Small intestine (tissue), 7 donors: ENCODE data around the gene ADAMTS3. TPM values are rescaled to one million over a fixed set of nuclear protein-coding genes. Genes with fewer than 3 reads are reported as not detected.

ENCODE experiments used
- DNase-seq, 2 donors: peaks; one replicate each; pipeline versions ENCODE4 v3.0.0 to v3.0.0-alpha.2; 2013
- FAIRE-seq: peaks from 2 replicates; lab custom pipeline; 2012; peaks lifted over from hg19 to GRCh38; lab: Jason Lieb, UNC
- H3K27ac ChIP-seq, 3 donors: one replicate each; pipeline ENCODE4 v1.5.1; 2013; ENCODE audit warnings: low read length in 2 of 3, mild to moderate bottlenecking in 2 of 3, control low read depth in 1 of 3, inconsistent platforms in 1 of 3, low read depth in 1 of 3, moderate library complexity in 1 of 3
- H3K27me3 ChIP-seq, 3 donors: one replicate each; pipeline ENCODE4 v1.6.1; 2013; ENCODE audit warnings: low read length in 3 of 3, inconsistent platforms in 1 of 3; ENCODE audit not compliant: control insufficient read depth in 3 of 3, insufficient read depth in 3 of 3
- H3K36me3 ChIP-seq, 3 donors: one replicate each; pipeline ENCODE4 v1.6.1; 2013; ENCODE audit warnings: low read length in 3 of 3, inconsistent platforms in 1 of 3, low read depth in 1 of 3, mild to moderate bottlenecking in 1 of 3, moderate library complexity in 1 of 3; ENCODE audit not compliant: control insufficient read depth in 3 of 3, insufficient read depth in 2 of 3
- H3K4me1 ChIP-seq, 3 donors: one replicate each; pipeline ENCODE4 v1.6.1; 2013; ENCODE audit warnings: low read length in 2 of 3, inconsistent platforms in 1 of 3, low read depth in 1 of 3, mild to moderate bottlenecking in 1 of 3, moderate library complexity in 1 of 3; ENCODE audit not compliant: control insufficient read depth in 3 of 3, insufficient read depth in 2 of 3
- H3K4me3 ChIP-seq, 3 donors: one replicate each; pipeline ENCODE4 v1.5.1; 2013; ENCODE audit warnings: low read length in 3 of 3, control low read depth in 1 of 3, inconsistent platforms in 1 of 3, low read depth in 1 of 3, mild to moderate bottlenecking in 1 of 3, moderate library complexity in 1 of 3
- H3K9me3 ChIP-seq, 2 donors: one replicate each; pipeline ENCODE4 v1.6.1; 2013; ENCODE audit warnings: low read depth in 1 of 2, low read length in 1 of 2; ENCODE audit not compliant: control insufficient read depth in 2 of 2, insufficient read depth in 1 of 2
- WGBS, 3 donors: extraction: QIAGEN DNeasy Blood & Tissue Kit; methylation state at CpG; one replicate each; pipeline ENCODE4 v1.1.7; 2013; 5-methylcytosine and 5-hydroxymethylcytosine counted together
- polyA plus RNA-seq, 4 donors: library from polyadenylated mRNA; stranded (reverse) in 3 of 4; unstranded in 1 of 4; fragments of 200-250 nt in 3 of 4; fragments of 120-200 nt in 1 of 4; gene quantifications; one replicate each; pipeline versions ENCODE4 v1.2.1 to v1.2.3, GENCODE V29; 2013
- donor health status: healthy with polysubstance abuse.
- donor health status: control.
- donor health status: control.
- donor health status: Bipolar disorder and iron deficiency.
- donor health status: healthy.

Gene ADAMTS3
- polyA plus RNA-seq, 4 donors, result 0.16 to 0.72 TPM; not detected in 2

DNA sequence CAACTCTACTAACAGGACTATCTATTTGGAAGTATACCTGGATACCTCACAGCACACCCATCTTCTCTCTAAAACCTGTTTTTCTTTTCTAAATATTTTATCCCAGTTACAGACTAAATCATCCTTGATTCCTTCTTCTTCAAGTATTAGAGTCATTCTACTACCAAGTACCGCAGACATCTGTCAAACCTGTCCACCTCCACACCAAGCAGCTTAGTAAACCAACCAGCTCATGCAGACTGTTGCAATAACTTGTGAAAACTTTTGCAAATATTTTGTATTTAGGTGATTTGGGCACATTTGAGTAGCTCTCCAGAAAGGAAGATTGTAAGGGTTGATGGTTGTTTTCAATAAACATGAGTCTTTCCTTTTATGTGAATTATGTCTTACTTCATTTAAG is 238.6 kb downstream of the ADAMTS3 start:
- FAIRE-seq, result no peak
- no peaks in the 10 kb centered on the region for H3K4me1 ChIP-seq

GRCh38 chr4:72326692-72327632 is 242.1 kb downstream of the ADAMTS3 start:
- Histone ChIP-seq H3K36me3 (no peaks in the 10 kb centered on the region), H3K27me3 (no peaks in the 10 kb centered on the region), H3K27ac (no peak overlapping the region), H3K4me3 (no peak overlapping the region), H3K4me1 (no peaks in the 10 kb centered on the region), H3K9me3 (no peaks in the 10 kb centered on the region)
- FAIRE-seq (peak; percentile 81), DNase-seq (peak; percentile 25 to 32)
- 28 to 46% (median 36%) methylated on average over 2 of the region's 2 CpGs for WGBS, 3 donors

More for the DNA sequence above, 238.6 kb downstream of the ADAMTS3 start:
- no peaks in the 10 kb centered on the region for H3K27me3 ChIP-seq
- no peak for DNase-seq
- H3K4me3 ChIP-seq, result no peak overlapping the region
- H3K9me3 ChIP-seq, result no peaks in the 10 kb centered on the region
- WGBS, 3 donors, result 88 to 94% (median 90%) methylated on average over 1 of the region's 1 CpG
- H3K27ac ChIP-seq, result no peak overlapping the region
- H3K36me3 ChIP-seq, result no peaks in the 10 kb centered on the region

GRCh38 chr4:72325215-72325614 is 243.8 kb downstream of the ADAMTS3 start:
- H3K27ac ChIP-seq, result no peak overlapping the region
- H3K27me3 ChIP-seq, result no peaks in the 10 kb centered on the region
- FAIRE-seq (no peak), DNase-seq (peak; percentile 5 to 26)
- H3K4me3 ChIP-seq, result no peak overlapping the region
- no peaks in the 10 kb centered on the region for H3K4me1 ChIP-seq
- H3K9me3 ChIP-seq, result no peaks in the 10 kb centered on the region
- H3K36me3 ChIP-seq, result no peaks in the 10 kb centered on the region

- DNase-seq, result no peak
- Histone ChIP-seq H3K4me3 (no peak overlapping the region), H3K27me3 (no peaks in the 10 kb centered on the region), H3K36me3 (no peaks in the 10 kb centered on the region), H3K27ac (no peak overlapping the region), H3K9me3 (no peaks in the 10 kb centered on the region), H3K4me1 (no peaks in the 10 kb centered on the region)
- FAIRE-seq, result no peak
- 58 to 73% (median 67%) methylated on average over 2 of the region's 2 CpGs for WGBS, 3 donors
Observed at GRCh38 chr4:72323227-72323626, 245.8 kb downstream of the ADAMTS3 start.

- FAIRE-seq (no peak), DNase-seq (no peak)
- no peaks in the 10 kb centered on the region for H3K27me3 ChIP-seq
- H3K4me1 ChIP-seq, result no peaks in the 10 kb centered on the region
- 74 to 81% (median 77%) methylated on average over 6 of the region's 6 CpGs for WGBS, 3 donors
- H3K9me3 ChIP-seq, result no peaks in the 10 kb centered on the region
- no peak overlapping the region for H3K4me3 ChIP-seq
- no peaks in the 10 kb centered on the region for H3K36me3 ChIP-seq
- H3K27ac ChIP-seq, result no peak overlapping the region
Observed at GRCh38 chr4:72320223-72320948, 248.6 kb downstream of the ADAMTS3 start.

DNA sequence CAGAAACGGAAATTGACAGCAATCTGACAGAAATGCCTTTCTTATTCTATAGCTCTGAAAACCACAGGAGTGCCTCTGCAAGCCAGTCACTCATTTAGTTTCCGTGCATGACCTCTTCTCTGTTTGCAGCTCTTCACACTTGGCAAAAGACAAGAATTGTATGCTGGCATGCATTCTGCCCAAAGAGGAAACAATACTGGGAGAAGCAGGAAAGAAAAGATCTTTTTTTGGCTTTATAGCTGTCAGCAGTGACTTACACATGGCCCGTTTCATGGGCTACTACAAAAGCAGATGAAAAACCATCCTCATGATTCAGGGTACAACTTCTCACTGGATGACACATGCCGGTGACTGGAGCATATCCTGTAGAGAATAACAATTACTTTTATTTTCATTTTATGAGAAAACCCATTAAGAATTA is 249.4 kb downstream of the ADAMTS3 start:
- no peak overlapping the region for H3K27ac ChIP-seq
- no peaks in the 10 kb centered on the region for H3K36me3 ChIP-seq
- no peaks in the 10 kb centered on the region for H3K4me1 ChIP-seq
- DNase-seq (no peak), FAIRE-seq (no peak)
- 42 to 72% (median 57%) methylated on average over 4 of the region's 4 CpGs for WGBS, 3 donors
- no peak overlapping the region for H3K4me3 ChIP-seq
- no peaks in the 10 kb centered on the region for H3K9me3 ChIP-seq
- no peaks in the 10 kb centered on the region for H3K27me3 ChIP-seq

DNA sequence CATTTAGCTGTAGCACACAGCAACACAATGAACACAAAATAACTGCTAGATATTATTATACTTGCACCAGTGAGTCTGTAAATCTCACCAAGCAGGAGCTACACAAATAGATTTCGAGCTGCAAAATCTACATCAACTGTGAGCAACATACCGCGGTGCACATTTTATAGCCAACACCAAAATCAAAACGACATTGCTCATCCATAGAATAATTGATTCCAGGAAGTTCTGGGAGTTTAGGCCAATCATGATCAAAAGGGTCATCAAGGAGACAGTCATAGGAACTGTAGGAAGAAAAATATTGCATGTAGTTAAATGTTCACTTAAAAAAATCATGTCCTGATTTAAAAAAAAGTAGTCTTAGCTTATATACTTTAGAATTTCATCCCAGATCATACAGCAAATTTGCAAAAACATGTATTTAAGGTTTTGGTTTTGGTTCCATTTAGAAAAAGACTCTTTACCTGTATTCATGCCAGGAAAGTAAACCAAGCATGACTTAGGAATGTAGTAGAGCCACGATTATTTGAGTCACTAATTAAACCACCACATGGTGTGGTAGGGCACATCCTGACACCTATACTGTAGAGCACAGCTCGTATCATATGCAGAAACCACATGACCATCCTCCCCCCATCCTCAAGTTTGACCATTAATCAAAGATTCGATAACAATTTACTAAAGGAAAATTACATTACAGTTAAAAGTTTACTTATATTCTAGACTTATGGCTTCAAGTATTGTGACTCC is 250.4 kb downstream of the ADAMTS3 start:
- H3K27me3 ChIP-seq, result no peaks in the 10 kb centered on the region
- H3K9me3 ChIP-seq, result no peaks in the 10 kb centered on the region
- no peaks in the 10 kb centered on the region for H3K4me1 ChIP-seq
- DNase-seq, result no peak
- WGBS, 3 donors, result 68 to 74% (median 69%) methylated on average over 7 of the region's 7 CpGs
- H3K4me3 ChIP-seq, result no peak overlapping the region
- H3K27ac ChIP-seq, result no peak overlapping the region
- no peak for FAIRE-seq
- no peaks in the 10 kb centered on the region for H3K36me3 ChIP-seq

- H3K4me1 ChIP-seq, result no peaks in the 10 kb centered on the region
- DNase-seq (peak; percentile 7 to 32), FAIRE-seq (no peak)
- H3K4me3 ChIP-seq, result no peak overlapping the region
- no peak overlapping the region for H3K27ac ChIP-seq
- H3K27me3 ChIP-seq, result no peaks in the 10 kb centered on the region
- no peaks in the 10 kb centered on the region for H3K36me3 ChIP-seq
- H3K9me3 ChIP-seq, result no peaks in the 10 kb centered on the region
Observed at GRCh38 chr4:72314869-72315268, 254.2 kb downstream of the ADAMTS3 start.
